G401 (cell line): ENCODE results near the gene ABCB4. TPM values are rescaled to one million over a fixed set of nuclear protein-coding genes. Genes with fewer than 3 reads are reported as not detected.

Source experiments
- DNase-seq: peaks from one replicate; pipeline ENCODE4 v3.0.0-alpha.2; 2015; ENCODE audit warnings: low spot score
- in situ Hi-C: cut with HindIII; loops from 2 replicates; pipeline ENCODE4 v1.10.0; 2016; ENCODE audit warnings: low sequenced_read_pairs, mixed read lengths
- total RNA-seq: library from RNA; depleted of rRNA; stranded (reverse); fragments of >200 nt; shearing (Covaris generic); gene quantifications from 2 replicates; pipeline ENCODE4 v1.2.3, GENCODE V29; 2014

ABCB4 gene
- total RNA-seq, 1 experiment from 2014 or later: not detected

DNA sequence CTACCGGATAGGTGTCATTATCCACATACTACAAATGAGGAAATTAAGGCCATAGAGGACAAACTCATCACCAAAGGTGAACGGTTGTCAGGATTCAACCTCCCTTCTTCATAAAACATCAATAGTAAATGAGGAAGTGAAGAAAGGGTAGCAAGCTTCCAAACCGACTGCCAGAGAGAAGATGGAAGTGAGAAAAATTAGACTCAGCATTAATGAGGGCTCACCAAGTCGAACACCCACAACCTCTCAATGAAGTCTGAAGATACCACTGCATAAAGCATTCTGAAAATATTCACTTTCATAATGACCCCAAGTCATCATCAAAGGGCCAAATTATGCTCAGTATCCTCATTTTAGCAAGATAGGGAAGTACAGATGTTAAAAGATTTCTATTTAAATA lies 29.6 kb downstream of the ABCB4 start:
- in situ Hi-C loops: no loop called here
- no peak for DNase-seq

DNA sequence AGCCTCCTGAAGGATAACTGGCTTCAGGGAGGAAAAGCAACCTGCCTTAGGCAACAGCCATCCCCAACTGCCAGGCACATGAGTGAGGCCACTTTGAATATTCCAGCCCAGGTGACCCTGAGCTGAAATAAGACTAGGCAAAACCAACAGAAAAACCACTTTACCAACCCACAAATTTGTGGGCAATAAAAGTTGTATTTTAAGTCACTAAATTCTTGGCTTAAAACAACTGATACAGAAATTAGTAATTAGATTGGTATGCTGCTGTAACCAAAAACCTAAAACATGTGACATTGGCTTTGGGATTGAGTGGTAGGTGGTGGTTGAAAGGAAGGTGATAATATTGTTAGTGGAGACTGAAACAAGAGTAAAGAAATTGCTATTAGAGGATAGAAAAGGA lies 39.9 kb downstream of the ABCB4 start:
- in situ Hi-C loops: no loop called here
- DNase-seq: no peak

DNA sequence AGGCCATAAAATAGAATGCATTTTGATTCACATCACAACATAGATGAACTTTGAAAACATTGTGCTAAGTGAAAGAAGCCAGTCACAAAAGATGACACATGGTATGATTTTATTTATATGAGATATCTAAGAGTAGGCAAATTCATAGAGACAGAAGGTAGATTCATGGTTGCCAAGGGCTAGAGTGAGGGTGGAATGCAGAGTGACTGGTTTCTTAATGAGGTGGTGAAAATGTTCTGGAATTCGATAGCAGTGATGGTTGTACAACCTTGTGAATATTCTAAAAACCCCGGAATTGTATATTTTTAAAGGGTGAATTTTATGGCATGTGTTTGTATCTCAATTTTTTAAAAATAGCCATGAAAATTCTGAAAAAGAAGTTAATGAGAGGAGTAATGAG lies 42.9 kb downstream of the ABCB4 start:
- DNase-seq: no peak
- in situ Hi-C loops: no loop called here

DNA sequence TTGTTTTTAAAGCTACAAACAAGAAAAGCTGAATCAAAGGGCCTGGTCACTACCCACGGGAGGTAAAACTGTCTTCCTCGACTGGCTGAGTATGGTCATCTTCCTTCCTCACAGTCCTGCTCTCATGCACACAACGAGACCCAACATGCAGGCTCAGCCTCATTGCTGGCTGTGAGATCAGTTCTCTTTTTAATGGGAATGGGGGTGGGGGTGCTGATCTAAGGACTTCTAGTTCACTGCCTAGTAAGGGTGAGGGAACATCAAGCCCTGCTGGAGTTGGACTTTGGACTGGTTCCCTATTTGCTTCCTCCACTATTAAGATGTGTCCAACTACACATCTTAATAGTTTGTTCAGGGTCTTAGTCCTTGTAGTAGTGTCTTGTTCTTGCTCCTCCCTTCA lies 48.2 kb downstream of the ABCB4 start:
- in situ Hi-C loops: no loop called here

DNA sequence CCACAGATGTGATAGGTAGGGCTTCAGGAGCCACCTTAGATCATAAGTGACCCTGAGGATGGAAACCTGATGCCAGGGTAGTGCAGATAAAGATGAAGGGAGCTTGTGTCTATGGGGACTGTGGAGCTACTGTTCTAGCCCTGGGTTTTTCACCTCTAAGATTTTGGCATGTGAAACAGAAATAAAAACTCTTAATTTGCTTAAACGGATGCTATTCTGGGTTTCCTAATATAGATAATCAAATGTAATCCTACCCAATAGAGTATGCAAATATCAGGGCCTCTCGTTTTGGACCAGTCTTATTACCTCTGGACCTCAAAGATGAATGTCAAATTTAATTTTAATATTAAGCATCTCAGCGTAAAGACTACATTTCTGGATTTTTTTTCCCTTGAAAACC lies 49.3 kb downstream of the ABCB4 start:
- no peak for DNase-seq
- in situ Hi-C loops: no loop called here

More for the DNA sequence above, 48.2 kb downstream of the ABCB4 start:
- DNase-seq: no peak

DNA sequence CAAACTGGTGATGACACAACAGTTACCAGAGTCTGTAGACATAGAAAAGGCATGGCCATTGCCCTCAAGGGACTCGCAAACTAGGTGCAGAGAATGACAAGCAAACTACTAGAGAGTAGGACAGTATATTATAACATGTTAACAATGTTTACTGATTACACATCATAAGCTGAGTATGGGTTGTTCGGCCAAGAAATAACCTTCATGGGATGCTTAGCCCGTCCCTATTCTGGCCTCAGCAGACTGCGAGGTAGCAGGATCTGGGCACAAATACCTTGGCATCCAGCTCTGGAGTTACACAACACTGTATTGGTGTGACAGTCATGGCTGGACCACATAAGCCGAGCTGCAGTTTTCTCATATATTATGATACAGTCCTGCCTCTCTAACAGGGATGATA lies 51.4 kb downstream of the ABCB4 start:
- in situ Hi-C loops: no loop called here

DNA sequence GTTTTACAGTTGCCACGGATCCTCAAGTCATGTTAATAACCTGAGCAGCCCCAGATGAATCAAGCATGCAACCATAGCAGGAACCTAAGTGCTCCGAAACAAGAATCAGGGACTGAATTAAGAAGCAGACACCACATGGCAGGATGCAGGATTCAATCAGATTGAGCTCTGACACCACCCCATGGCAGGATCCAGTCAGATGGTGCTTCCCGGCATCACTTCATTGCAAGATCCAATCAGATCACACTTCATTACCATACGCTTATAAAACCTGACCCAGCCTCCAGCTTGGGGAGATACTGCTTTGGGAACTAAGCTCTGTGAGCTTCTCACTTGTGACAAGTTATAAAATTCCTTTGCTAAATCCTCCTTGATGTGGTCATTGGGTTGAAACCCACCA lies 55.3 kb downstream of the ABCB4 start:
- in situ Hi-C loops: no loop called here
- DNase-seq: no peak

More for the DNA sequence above, 51.4 kb downstream of the ABCB4 start:
- DNase-seq: no peak

DNA sequence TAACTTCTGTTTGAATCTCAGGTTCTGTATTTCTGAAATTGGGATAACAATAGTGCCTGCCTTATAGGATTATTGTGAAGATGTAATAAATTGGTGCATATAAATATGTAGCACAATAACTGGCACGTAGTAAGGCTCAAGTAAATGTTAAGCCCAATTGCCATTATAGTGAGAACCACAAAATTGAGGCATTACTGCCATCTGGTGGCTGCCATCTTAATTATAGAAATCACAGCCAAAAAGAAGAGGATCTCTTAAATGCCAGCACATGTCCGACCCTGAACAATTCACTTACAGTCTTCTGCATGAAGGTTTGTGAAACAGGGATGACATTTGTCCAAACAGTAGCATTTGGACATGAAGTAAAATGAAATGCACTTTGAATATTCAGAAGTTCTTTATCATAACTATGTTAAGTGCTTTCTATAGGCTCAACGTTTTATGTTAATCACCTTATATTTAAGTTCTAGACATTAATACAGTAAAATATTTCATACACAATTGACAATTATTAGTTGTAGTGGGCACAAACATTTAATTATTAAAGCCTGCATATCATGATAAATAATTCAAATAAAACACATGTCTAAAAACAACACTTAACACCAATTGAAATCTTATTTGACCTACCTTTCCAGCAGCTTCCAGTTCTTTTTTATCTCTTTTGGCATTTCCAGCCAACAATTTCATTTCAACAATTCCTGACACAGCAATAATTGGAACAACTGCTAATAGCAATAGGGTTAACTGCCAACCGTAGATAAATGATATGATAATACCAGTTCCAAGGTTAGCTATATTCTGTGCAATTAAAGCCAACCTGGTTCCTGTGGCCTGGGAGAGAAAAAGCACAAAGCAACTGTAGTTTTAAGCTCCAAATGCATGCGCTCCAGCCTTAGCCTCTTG lies 58.5 kb downstream of the ABCB4 start:
- in situ Hi-C loops: no loop called here
- peak; percentile 85 for DNase-seq

DNA sequence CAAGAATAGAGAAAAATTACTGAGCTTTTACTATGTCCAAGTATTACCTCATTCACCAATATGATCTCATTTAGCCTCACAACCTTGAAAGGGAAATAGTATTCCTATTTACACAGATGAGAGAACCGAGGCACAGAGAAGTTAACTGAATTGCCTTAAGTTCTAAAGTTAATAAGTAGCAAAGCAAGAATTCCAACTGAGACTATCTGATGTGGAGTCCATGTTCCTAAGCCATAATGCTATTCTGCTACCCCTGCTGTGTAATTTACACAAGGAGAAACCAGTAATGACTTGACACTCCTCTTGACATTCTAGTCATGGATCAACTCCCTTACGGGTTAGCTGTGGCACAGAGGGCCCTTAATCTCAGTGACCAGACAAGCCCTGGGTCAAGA lies 60.7 kb downstream of the ABCB4 start:
- DNase-seq: no peak
- in situ Hi-C loops: no loop called here

DNA sequence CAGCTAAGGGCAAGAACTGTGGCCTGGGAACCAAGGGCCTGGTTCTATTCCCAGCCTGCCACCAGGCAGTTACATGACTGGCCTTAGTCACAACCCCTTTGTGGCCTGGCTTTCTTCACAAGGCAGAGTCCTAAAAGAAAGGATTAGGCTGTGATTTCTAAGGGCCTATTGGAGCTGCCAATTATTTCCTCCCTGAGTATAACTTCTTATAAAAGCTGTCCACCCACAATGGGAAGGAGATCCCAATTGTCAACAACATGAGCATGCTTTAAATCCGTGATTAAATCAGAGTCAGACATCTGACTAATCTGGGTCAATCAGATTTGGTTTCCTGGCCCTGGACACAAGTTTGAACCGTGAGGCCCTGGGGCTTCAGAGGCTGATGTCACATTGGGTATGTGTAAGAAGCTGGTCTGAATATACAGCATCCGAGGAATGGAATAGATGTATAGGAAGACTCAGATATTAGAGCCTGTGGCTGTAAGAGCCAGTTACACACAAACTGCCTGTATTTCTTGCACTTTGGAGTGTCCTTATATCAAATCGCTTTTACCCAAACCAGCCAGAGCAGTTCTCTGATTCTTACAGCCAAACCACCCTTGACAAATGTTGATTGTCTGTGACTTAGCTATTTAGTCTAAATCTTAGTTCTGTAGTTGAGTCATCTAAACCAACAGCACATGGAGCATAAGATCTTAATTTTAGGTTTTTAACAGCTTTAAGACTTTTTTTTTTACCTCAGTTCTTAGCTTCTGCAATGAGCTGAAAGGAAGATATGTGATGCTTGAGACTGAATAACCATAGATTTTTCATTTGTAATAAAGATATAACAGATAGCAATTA lies 61.3 kb downstream of the ABCB4 start:
- in situ Hi-C loops: no loop called here
- no peak for DNase-seq

DNA sequence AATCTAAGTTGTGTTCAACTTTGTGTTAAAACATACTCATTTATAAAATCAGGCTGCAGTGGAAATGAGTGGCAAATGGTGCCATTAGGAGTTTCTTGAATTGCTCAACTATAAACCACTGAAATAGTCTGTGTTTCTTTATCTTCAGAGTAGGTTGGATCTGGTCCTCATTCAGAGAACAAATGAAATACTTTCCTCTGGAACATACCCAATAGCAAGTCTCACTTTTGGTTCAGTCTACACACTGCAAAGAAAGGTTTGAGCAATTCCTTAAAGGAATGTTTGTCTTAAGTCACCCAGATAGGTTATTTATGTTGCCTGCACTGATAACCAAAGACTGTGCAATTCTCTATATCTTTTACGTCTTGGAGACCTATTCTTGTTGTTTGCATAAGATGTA lies 62.5 kb downstream of the ABCB4 start:
- DNase-seq: no peak
- in situ Hi-C loops: no loop called here

DNA sequence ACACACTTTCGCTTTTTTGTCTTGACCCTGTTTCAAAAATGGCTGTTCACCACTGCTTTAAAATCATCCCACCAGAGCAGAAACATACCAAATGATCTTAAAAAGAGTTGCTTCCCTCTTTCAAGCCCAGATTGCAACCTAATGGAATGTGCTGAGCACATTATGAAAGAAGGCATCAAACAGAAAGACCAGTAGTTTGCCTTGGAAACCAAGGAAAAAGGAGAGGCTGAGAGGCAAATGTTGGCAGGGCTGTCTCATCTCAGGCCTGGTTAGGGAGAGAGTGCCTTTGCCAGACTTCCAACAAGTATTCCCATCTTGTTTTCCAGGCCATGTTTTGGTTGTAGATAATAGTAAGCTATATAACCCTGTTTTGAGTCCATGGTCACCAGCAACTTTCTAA lies 64.3 kb downstream of the ABCB4 start:
- no peak for DNase-seq
- in situ Hi-C loops: no loop called here

DNA sequence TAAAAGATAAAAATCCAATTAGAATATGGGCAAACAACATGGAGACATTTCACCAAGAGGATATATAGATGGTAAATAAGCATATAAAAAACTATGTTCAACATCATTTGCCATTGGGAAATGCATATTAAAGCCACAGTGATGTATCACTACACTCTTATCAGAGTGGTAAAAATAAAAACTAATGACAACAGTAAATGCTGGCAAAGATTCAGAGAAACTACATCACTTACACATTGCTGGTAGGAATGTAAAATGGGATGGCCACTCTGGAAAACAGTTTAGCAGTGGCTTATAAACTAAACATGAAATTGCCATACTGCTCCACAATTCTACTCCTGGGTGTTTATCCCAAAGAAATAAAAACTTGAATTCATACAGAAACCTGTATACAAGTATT lies 70.8 kb downstream of the ABCB4 start:
- DNase-seq: no peak
- in situ Hi-C loops: no loop called here

DNA sequence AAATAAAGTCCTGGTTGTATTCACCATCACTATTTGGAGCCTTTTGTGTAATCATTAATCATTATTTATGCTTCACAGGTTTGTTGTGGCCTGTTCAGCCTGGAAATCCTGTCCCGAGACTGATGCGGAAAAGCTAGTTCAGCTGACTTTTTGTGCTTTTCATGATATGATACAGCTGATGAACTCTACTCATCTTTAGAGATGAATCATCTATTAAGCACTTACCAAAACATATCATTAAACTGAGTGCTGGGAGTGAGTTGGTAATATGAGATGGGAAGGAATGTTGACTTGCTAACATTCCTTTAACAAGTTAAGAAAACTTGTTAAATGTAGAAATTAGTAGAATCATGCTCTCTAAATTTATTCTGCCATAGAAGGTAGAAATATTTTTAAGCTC lies 77.0 kb downstream of the ABCB4 start:
- DNase-seq: no peak
- in situ Hi-C loops: no loop called here

DNA sequence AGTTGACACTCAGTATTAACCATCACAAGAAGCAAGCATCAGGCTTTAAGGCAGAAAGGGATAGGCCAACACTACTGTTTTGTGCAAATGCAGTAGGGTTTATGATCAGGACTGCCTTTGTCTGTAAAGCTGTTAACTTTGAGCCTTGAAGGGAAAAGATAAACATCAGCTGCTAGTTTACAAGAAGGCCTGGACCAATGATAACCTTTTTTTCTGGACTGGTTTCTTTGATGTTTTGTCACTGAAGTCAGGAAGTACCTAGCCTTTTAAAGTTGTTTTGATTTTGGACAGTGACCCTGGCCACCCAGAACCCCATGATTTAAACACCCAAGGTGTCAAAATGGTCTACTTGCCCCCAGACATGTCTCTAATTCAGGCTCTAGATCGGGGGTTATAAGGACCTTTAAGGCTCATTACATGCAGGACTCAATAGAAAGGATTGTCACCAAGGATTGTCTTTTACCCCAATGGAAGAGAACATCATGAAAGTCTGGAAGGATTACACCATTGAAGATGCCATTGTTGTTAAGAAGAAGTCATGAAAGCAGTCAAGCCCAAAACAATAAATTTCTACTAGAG lies 79.9 kb downstream of the ABCB4 start:
- in situ Hi-C loops: no loop called here
- DNase-seq: no peak

DNA sequence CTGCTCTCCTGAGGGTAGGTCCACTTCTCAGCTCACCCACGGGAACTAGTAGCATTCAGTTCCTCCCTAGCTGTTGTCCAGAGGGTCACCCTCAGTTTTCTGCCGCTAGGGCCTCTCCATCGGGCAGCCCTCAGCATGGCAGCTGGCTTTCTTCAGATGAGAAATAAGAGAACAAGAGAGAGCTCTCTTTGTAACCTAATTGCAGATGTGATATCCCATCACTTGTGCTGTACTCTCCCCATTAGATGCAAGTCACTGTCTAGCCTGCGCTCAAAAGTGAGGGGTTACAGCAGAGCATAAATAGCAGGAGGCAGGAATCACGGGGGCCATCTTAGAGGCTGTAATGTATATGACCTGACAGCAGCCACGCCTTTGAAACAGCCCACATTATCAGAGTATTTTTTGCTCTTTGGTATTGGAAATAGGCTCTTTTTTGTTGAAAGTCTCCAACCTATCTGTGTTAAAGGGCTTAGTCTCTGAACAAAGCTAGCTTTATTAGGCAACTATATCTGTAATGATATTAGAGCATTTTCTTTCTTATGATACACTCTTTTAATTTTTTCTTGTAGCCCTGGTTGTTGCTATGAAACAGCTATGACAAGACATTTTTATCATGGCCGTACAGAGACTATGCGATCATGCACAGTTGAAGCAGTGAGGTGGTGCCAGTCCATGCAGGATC lies 84.3 kb downstream of the ABCB4 start:
- no peak for DNase-seq
- in situ Hi-C loops: no loop called here

DNA sequence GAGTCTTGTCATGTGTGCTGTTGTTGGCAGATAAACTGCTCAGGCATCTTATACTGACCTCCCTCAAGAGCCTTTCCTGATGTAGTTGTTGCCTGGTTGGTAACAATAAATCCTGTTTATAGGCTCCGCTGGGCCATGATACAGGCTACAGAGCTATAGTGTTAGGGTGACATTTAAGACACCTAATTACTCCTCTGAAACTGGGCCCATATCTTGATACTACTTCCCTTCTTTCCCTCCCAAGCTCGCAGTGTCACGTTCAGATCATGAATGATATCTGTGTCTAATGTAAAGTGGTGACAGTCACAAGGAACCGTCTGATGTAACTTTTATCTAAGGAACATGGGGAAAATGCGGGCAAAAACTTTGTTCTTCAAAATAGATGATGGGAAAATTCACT lies 94.6 kb downstream of the ABCB4 start:
- in situ Hi-C loops: no loop called here
- DNase-seq: no peak

DNA sequence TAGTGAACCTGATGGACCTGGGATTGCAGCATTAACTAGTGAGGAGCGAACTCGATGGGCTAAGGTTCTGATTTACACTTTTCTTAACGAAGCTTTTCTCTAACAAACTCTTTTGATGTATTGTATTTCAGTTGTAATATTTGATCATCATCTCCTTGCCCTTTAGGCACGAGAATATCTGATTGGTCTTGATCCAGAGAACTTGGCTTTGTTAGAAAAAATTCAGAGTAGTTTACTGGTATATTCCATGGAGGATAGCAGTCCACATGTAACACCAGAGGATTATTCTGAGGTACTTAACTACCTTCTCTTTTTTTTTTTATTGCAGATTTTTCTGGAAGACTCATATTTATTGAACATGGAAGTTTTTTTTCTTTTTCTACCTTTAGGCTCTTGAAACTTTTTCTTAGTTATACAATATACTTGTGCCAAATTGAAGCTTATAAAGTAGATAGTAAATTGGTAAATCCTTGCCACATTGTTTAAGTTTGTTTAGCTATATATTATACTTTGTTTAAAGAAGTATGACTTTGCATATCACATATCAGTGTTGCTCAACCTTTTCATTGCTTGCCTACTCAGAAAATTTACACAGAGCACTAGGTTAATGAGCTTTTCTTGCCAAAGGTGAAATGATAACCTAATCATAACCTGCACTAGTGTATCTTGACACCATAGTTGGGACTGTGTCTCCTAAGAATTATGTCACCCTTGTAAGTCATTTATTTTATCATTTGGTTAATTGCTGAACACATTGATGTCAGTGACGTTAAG lies 99.6 kb downstream of the ABCB4 start:
- in situ Hi-C loops: no loop called here
- no peak for DNase-seq

DNA sequence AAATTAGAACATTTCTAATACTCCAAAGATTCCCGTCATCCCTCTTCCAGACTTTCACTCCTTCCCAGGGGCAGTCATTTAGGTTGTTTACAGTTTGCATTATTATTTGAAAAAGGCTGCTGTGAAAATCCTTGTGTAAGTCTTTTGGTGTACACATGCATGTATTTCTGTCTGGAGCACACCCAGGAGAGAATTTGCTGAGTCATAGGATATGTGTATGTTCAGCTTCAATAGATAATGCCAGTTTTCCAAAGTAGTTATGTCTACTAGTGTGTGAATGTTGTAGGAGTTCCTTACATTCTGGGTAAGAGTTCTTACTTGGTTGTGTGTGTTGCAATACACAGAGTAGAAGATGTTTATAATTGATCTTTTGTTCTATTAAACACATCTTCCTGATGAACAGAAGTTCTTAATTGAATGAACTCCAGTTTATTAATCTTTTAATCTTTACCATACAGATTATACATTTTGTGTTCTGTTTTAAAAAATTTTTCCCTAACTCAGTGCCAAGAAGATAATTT lies 104.8 kb downstream of the ABCB4 start:
- in situ Hi-C loops: no loop called here
- DNase-seq: no peak
